HUES48 (cell line): ENCODE results near the gene C11orf68.

Experiments used
- H3K27ac ChIP-seq: one replicate; pipeline ENCODE4 v1.7.0; 2013; ENCODE audit warnings: low read depth, low read length, inconsistent platforms
- H3K27me3 ChIP-seq: 2 replicates; pipeline ENCODE4 v1.6.1; 2013; ENCODE audit warnings: mild to moderate bottlenecking, low read length; ENCODE audit not compliant: control insufficient read depth, insufficient read depth
- H3K36me3 ChIP-seq: 2 replicates; pipeline ENCODE4 v1.6.1; 2013; ENCODE audit warnings: low read length; ENCODE audit not compliant: control insufficient read depth, insufficient read depth
- H3K4me1 ChIP-seq: 2 replicates; pipeline ENCODE4 v1.6.1; 2013; ENCODE audit warnings: mild to moderate bottlenecking, low read length; ENCODE audit not compliant: control insufficient read depth, insufficient read depth
- H3K4me3 ChIP-seq: 2 replicates; pipeline ENCODE4 v1.5.1; 2013; ENCODE audit warnings: mild to moderate bottlenecking, low read depth, low read length
- H3K9ac ChIP-seq: 2 replicates; pipeline ENCODE4 v1.6.1; 2013; ENCODE audit warnings: mild to moderate bottlenecking, low read depth, low read length, moderate library complexity
- H3K9me3 ChIP-seq: 2 replicates; pipeline ENCODE4 v1.6.1; 2013; ENCODE audit warnings: low read length; ENCODE audit not compliant: control insufficient read depth, insufficient read depth

Gene C11orf68

DNA sequence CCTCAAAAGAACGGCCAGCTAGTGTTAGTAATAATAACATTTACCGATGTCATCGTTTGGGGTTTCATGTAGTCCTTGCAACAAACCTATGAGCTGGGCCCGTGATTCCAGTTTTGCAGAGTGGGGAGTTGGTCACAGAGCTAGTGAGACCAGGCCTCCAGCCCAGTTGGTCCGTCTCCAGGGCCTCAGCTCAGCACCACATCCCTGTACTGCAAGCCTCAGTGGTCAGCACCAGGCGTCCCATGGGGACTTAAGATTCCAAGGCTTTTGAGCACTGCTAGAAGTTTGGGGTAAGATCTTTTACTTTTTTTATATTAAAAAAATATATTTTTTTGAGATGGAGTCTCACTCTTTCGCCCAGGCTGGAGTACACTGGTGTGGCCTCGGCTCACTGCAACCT, 25.3 kb upstream of the C11orf68 start:
- H3K27me3 ChIP-seq: no peaks in the 10 kb centered on the region
- H3K4me1 ChIP-seq: peaks cover 21% of the 10 kb centered on the region
- no peak overlapping the region for H3K27ac ChIP-seq
- H3K9me3 ChIP-seq: no peaks in the 10 kb centered on the region
- no peak overlapping the region for H3K4me3 ChIP-seq
- no peak overlapping the region for H3K9ac ChIP-seq
- H3K36me3 ChIP-seq: no peaks in the 10 kb centered on the region

DNA sequence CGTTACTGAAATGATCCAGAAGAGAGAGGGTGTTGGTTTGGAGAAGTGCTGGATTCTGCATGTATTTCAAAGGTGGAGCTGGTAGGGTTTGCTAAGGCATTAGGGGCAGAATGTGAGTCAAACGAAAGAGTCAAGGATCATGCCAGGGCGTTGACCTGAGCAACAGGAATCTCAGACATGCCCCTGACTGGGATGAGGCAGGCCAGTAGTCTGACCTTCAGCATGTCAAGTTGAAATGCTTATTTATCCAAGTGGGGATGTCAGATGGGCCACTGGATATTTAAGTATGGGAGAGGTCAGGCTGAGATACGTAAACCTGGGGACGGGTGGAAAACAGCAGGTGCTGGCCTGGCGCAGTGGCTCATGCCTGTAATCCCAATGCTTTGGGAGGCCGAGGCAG, 23.7 kb upstream of the C11orf68 start:
- Histone ChIP-seq H3K4me3 (no peak overlapping the region), H3K36me3 (no peaks in the 10 kb centered on the region), H3K27ac (no peak overlapping the region), H3K27me3 (no peaks in the 10 kb centered on the region), H3K9ac (no peak overlapping the region), H3K9me3 (no peaks in the 10 kb centered on the region), H3K4me1 (peaks cover 21% of the 10 kb centered on the region)

DNA sequence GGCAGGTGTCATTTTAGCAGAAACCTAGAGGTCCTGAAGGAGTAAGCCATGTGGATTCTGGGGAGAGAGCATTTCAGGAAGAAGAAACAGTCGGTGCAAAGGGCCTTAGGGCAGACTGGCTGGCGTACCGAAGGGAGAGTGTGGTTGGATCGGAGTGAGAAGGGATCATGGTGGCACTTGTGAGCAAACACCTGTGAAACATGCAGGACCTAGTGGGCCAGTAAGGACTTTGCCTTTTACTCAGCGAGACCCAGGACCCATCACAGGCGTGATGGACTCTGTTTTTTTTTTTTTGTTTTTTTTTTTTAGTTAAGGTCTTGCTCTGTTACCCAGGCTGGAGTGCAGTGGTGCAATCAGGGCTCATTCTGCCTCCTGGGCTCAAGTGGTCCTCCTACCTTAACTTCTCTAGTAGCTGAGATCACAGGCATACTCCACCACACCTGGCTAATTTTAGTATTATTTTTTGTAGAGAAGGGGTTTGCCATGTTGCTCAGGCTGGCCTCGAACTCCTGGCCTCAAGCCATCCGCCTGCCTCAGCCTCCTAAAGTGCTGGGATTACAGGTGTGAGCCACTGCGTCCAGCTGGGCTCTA, 23.0 kb upstream of the C11orf68 start:
- no peaks in the 10 kb centered on the region for H3K36me3 ChIP-seq
- peaks cover 21% of the 10 kb centered on the region for H3K4me1 ChIP-seq
- H3K9me3 ChIP-seq: no peaks in the 10 kb centered on the region
- H3K9ac ChIP-seq: no peak overlapping the region
- no peak overlapping the region for H3K27ac ChIP-seq
- no peaks in the 10 kb centered on the region for H3K27me3 ChIP-seq
- no peak overlapping the region for H3K4me3 ChIP-seq

DNA sequence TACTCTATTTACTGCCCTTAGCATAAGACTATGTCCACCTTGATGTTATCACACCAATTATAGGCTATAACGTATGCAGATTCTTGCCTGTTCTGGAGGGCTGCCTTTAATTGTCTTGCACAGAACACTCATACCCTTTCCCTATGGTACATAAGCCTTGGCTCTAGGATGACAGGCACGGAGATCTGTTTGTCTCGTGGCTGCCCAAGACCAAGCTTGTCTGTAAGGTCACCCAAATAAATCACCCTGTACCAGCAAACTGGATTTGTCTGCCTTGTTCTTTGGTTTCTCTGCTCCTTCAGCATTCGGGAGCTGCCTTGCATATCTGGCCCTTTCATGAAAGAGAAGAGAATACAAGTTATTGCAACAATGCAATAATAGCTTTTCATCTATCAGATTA, 18.9 kb upstream of the C11orf68 start:
- H3K4me3 ChIP-seq: no peak overlapping the region
- H3K27me3 ChIP-seq: no peaks in the 10 kb centered on the region
- H3K9ac ChIP-seq: no peak overlapping the region
- H3K27ac ChIP-seq: no peak overlapping the region
- no peaks in the 10 kb centered on the region for H3K36me3 ChIP-seq
- peaks cover 5% of the 10 kb centered on the region; the same call in 1 of the 2 replicates for H3K4me1 ChIP-seq
- no peaks in the 10 kb centered on the region for H3K9me3 ChIP-seq

DNA sequence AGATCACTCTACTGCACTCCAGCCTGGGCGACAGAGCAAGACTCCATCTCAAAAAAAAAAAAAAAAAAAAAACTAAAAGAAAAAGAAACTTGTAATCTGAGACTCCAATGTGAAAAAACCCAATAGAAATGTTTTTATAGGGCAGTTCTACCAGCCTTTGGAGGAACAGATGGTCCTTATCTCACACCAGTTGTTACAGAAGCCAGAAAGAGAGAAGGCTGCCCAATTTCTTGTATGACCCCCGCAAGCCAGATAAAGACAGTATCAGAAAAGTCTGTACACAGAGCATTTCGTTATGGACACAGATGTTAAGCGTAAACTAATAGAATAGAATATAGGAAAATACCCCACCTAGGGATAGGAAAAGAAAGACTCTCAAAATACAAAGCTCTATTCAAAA, 15.2 kb upstream of the C11orf68 start:
- Histone ChIP-seq H3K4me3 (no peak overlapping the region), H3K27me3 (no peaks in the 10 kb centered on the region), H3K27ac (no peak overlapping the region), H3K9ac (no peak overlapping the region), H3K4me1 (no peaks in the 10 kb centered on the region; the same call in 1 of the 2 replicates), H3K9me3 (no peaks in the 10 kb centered on the region), H3K36me3 (no peaks in the 10 kb centered on the region)

DNA sequence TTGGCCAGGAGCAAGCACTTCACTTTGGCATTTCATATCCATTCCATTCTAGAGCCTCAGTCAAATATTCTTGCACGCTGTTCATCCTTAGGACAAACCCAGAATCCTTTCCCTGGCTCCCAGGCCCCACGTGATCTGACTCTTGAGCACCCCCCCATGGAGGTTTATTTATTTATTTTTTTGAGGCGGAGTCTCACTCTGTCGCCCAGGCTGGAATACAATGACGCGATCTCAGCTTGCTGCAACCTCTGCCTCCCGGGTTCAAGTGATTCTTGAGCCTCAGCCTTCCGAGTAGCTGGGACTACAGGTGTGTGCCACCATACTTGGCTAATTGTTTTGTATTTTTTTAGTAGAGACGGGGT, 13.7 kb upstream of the C11orf68 start:
- H3K27ac ChIP-seq: no peak overlapping the region
- H3K4me3 ChIP-seq: no peak overlapping the region
- no peaks in the 10 kb centered on the region for H3K27me3 ChIP-seq
- no peaks in the 10 kb centered on the region for H3K36me3 ChIP-seq
- H3K9ac ChIP-seq: no peak overlapping the region
- H3K9me3 ChIP-seq: no peaks in the 10 kb centered on the region
- peaks cover 8% of the 10 kb centered on the region for H3K4me1 ChIP-seq

DNA sequence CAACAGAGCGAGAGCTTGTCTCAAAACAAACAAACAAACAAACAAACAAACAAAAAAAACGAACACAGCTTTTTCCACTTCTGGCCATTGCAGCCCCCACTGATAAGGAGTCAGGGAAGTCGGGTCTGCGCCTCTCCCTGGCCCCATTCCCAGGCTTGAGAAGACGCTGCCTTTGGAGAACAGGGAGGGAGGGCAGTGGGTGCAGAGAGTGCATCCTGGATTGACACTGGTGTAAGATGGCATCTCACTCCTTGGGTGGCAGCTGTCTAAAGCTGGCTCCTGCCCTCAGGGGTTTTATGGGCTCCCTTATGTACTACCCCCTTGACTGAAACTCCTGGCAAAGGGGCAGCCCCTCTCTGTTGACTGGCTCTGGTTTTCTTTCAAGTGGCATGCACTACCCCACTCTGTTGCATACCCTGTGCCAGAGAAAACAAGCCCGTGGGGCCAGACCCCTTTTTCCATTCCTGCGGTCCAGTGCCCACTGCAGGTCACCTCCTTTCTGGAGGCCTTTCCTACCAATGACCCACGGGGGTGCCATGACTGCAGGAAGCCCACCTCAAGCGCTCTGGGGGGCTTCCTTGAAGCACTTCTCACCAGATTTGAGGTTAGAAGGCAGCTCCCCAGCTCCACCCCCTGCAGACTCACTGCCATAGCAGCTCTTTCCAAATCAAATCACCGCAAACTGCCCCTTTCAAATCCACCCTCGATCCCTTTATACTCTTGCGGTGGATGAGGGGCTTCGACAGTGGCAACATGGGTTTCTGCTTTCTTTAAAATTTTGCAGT, 13.1 kb upstream of the C11orf68 start:
- Histone ChIP-seq H3K27ac (peak overlapping the region; percentile 9), H3K27me3 (no peaks in the 10 kb centered on the region), H3K9me3 (no peaks in the 10 kb centered on the region), H3K9ac (no peak overlapping the region), H3K36me3 (no peaks in the 10 kb centered on the region), H3K4me3 (no peak overlapping the region), H3K4me1 (peaks cover 8% of the 10 kb centered on the region)

DNA sequence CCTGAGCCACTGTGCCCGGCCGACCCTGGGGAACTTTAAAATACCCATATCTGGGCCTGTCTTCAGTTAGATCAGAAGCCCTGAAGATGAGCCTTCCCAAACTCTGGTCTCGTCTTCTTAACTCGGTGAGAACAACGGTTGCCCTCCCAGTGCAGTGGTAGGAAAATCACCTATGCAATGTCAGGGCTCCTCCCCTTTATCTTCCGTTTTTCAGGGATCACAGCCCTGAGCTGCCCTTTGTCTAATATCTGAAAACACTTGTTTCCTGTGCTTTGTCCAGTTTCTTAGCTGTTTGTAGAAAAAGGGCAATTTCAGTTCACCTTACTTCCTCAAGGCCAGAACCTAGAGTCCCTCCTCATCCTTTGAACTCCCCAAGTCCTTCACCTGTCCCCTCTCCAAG, 9.8 kb upstream of the C11orf68 start:
- Histone ChIP-seq H3K27me3 (no peaks in the 10 kb centered on the region), H3K9ac (no peak overlapping the region), H3K9me3 (no peaks in the 10 kb centered on the region), H3K36me3 (no peaks in the 10 kb centered on the region), H3K4me1 (peaks cover 8% of the 10 kb centered on the region), H3K27ac (no peak overlapping the region), H3K4me3 (no peak overlapping the region)

DNA sequence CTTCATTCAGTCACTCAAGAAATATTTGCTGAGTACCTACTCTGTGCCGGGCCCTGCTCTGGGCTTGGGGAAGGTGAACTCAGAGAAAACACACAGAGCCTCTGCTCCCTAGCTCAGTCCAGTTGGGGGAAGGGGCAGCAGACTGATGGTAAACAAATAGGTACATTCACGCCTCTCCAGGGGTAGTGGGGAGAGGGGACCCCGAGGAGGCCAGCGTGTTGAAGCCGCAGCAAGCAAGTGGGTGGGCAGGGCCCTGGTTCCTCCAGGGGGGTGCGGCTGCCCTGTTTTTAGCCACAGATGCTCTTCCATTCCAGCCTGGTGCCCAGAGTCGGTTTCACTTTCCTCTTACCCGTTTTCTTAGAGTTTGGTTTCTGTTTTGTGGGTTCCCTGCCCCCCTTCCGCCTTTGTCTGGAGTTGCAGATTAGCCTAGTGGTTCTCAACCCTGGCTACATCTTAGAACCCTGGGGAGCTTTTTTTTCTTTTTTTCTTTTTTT, 9.1 kb upstream of the C11orf68 start:
- H3K36me3 ChIP-seq: 0 out of 2 replicates have a peak, but pooled peaks cover 3% of the 10 kb centered on the region
- peaks cover 8% of the 10 kb centered on the region for H3K4me1 ChIP-seq
- no peaks in the 10 kb centered on the region for H3K9me3 ChIP-seq
- peak overlapping the region; percentile 16 for H3K9ac ChIP-seq
- H3K4me3 ChIP-seq: no peak overlapping the region
- H3K27ac ChIP-seq: peak overlapping the region; percentile 35
- no peaks in the 10 kb centered on the region for H3K27me3 ChIP-seq

DNA sequence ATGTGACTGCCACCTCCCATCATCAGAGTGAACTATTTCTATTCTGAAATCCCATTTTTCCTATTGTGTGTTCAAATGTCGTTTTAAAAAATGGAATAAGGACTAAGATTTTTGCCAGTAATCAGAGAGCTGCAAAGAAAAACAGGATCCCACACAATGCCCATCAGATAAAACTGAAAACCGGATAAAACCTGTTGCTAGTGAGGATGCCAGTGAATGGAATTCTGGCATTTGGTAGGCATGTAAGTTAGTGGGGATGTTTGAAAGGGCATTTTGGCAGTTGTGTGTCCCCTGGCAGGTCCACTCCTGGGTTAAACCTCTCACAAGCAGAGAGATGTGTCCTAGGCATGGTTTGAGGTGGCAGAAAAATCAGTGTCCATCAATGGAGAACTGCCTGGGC, 6.5 kb upstream of the C11orf68 start:
- Histone ChIP-seq H3K36me3 (peaks cover 19% of the 10 kb centered on the region), H3K27me3 (no peaks in the 10 kb centered on the region), H3K27ac (no peak overlapping the region), H3K4me1 (peaks cover 8% of the 10 kb centered on the region), H3K9ac (no peak overlapping the region), H3K9me3 (no peaks in the 10 kb centered on the region), H3K4me3 (no peak overlapping the region)

DNA sequence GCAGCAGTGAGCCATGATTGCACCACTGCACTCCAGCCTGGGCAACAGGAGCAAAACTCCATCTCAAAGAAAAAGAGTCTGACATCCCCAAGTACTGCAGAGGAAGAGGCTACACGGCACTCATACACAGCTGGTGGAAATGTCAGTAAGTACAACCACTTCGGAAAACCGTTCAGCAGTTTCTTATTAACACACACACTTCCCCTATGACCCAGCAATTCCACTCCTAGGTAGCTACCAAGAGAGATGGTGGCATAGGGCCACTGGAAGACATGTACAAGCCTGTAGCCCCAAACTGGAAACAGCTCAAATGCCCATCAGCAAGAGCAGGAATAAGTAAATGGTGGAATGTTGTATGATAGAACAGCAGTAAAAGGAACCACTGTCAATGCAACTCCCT, 3.7 kb upstream of the C11orf68 start:
- no peak overlapping the region for H3K4me3 ChIP-seq
- no peak overlapping the region for H3K9ac ChIP-seq
- H3K9me3 ChIP-seq: no peaks in the 10 kb centered on the region
- peaks cover 6% of the 10 kb centered on the region; the same call in 1 of the 2 replicates for H3K4me1 ChIP-seq
- H3K36me3 ChIP-seq: peaks cover 19% of the 10 kb centered on the region
- no peak overlapping the region for H3K27ac ChIP-seq
- H3K27me3 ChIP-seq: no peaks in the 10 kb centered on the region
